ENCODE results near the gene TIE1. TPM values are rescaled to one million over a fixed set of nuclear protein-coding genes. Genes with fewer than 3 reads are reported as not detected.

The TIE1 gene
- total RNA-seq, 1 donor from 2014 or later = 0.36 TPM

DNA sequence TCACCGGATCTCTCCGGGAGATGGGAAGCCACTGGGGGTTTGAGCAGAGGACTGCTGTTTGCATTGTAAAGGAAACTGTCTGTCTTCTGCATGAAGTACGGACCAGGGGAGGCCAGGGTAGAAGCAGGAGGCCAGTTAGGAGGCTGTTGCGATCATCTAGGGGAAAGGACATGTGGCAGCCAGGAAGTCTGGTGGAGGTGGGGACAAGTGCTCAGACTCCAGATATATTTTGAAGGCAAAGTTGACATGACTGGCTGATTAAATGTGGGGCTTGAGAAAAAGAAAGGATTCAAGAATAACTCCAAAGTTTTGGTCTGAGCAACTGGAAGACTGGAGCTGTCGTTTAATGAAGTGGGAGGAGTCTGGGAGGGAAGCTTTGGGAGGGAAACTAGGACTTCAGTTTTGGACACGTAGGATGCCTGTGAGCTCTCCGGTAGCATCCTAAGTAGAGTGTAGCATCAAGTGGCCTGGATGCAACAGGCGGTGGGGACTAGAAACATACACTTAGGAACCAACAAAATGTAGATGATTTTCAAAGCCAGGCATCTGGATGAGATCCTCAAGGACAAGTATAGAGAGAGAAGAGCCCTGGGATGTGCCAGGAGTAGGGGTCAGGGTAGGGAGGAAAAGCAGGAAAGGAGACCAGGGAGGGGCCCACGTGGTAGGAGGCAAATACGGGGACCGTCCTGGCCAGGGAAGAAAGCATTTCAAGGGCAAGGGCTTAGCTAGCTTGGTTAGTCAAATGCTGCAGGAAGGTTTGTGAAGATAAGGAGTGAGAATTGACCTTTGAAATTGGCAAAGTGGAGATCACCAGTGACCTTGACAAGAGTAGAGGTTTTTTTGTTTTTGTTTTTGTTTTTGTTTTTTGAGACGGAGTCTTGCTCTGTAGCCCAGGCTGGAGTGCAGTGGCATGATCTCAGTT is 11.7 kb upstream of the TIE1 start:
- Mint-ChIP-seq H3K27me3 (ENCODE audit: insufficient read depth) (peaks cover 14% of the 10 kb centered on the region), H3K36me3 (ENCODE audit: low read depth) (no peaks in the 10 kb centered on the region), H3K4me3 (no peak overlapping the region), H3K4me1 (ENCODE audit: low read depth) (no peaks in the 10 kb centered on the region), H3K9me3 (no peaks in the 10 kb centered on the region), H3K27ac (no peak overlapping the region)
- intact Hi-C loops (cut with micrococcal nuclease) = no loop called here
- DNase-seq (ENCODE audit: low spot score) = no peak

DNA sequence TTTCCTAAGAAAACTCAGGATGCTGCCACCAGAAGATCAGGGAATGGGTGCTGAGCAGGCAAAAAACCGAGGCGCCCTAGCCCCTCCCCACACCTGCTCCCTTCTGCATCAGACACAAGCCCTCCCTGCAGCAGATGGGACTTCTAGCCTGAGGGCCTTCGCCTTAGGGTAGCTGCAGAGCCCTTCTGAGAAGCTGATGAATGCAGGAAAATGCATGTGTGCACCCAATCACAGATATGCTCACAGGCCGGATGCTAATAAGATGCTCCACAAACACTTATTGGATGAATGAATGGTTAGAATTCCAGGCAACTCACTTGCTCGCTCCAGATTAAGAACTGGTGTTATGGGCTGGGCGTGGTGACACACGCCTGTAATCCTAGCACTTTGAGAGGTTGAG is 8.6 kb upstream of the TIE1 start:
- no peak for DNase-seq (ENCODE audit: low spot score)

DNA sequence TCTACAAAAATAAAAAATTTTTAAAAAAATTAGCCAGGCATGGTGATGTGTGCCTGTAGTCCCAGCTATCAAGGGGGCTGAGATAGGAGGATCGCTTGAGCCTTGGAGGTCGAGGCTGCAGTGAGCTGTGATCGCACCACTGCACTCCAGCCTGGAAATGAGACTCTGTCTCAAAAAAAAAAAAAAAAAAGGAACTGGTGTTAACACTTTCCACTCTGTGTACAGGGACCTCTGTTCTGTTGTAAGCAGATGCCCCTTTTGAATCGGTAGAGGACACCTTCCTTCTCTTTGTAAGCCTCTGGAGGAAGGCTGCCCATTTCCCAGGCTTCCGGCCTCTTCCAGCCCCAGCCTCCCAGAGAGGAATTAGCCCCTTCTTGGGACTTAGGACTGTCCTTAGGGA is 8.1 kb upstream of the TIE1 start:
- no peak overlapping the region for H3K4me3 Mint-ChIP-seq
- intact Hi-C loops (cut with micrococcal nuclease) = no loop called here
- no peaks in the 10 kb centered on the region for H3K36me3 Mint-ChIP-seq (ENCODE audit: low read depth)
- H3K27me3 Mint-ChIP-seq (ENCODE audit: insufficient read depth) = peaks cover 6% of the 10 kb centered on the region
- no peaks in the 10 kb centered on the region for H3K9me3 Mint-ChIP-seq
- H3K4me1 Mint-ChIP-seq (ENCODE audit: low read depth) = peaks cover 22% of the 10 kb centered on the region
- DNase-seq (ENCODE audit: low spot score) = no peak
- H3K27ac Mint-ChIP-seq = no peak overlapping the region

More for the DNA sequence above, 8.6 kb upstream of the TIE1 start:
- no peaks in the 10 kb centered on the region for H3K36me3 Mint-ChIP-seq (ENCODE audit: low read depth)
- no peak overlapping the region for H3K27ac Mint-ChIP-seq
- intact Hi-C loops (cut with micrococcal nuclease) = no loop called here
- H3K27me3 Mint-ChIP-seq (ENCODE audit: insufficient read depth) = peaks cover 11% of the 10 kb centered on the region
- H3K4me3 Mint-ChIP-seq = no peak overlapping the region
- no peaks in the 10 kb centered on the region for H3K9me3 Mint-ChIP-seq
- H3K4me1 Mint-ChIP-seq (ENCODE audit: low read depth) = peaks cover 22% of the 10 kb centered on the region

- Mint-ChIP-seq H3K4me3 (no peak overlapping the region), H3K36me3 (ENCODE audit: low read depth) (no peaks in the 10 kb centered on the region), H3K9me3 (no peaks in the 10 kb centered on the region), H3K4me1 (ENCODE audit: low read depth) (peaks cover 22% of the 10 kb centered on the region), H3K27me3 (ENCODE audit: insufficient read depth) (peaks cover 3% of the 10 kb centered on the region), H3K27ac (no peak overlapping the region)
- DNase-seq (ENCODE audit: low spot score) = no peak
- intact Hi-C loops (cut with micrococcal nuclease) = no loop called here
These were observed 7.6 kb upstream of the TIE1 start for GRCh38 chr1:43293176-43293575.

GRCh38 chr1:43293896-43294760 is 6.7 kb upstream of the TIE1 start:
- intact Hi-C loops (cut with micrococcal nuclease) = loop anchor here (2.0 kb wide), 3 partner anchors 19 to 55 kb away; no protein-coding TSS in a partner anchor
- no peak for DNase-seq (ENCODE audit: low spot score)
- peak overlapping the region; percentile 73 for H3K27ac Mint-ChIP-seq
- H3K9me3 Mint-ChIP-seq = no peaks in the 10 kb centered on the region
- no peak overlapping the region for H3K4me3 Mint-ChIP-seq
- no peaks in the 10 kb centered on the region for H3K27me3 Mint-ChIP-seq (ENCODE audit: insufficient read depth)
- H3K36me3 Mint-ChIP-seq (ENCODE audit: low read depth) = no peaks in the 10 kb centered on the region
- peaks cover 22% of the 10 kb centered on the region for H3K4me1 Mint-ChIP-seq (ENCODE audit: low read depth)

DNA sequence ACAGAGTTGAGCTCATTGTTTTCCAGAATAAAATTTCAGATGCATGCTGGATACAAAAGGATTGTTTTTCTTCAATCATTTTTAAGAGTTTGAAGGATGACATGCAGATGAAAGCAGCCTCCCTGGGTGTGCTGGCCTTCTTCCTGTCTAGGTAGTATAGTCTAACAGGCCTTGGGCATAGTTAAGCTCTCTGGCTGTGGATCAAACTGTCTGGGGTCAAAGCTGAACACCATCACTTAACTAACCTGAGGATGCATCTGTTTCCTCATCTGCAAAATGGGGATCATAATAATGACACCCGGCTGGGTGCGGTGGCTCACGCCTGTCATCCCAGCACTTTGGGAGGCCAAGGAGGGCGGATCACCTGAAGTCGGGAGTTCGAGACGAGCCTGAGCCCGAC is 6.0 kb upstream of the TIE1 start:
- H3K4me3 Mint-ChIP-seq = no peak overlapping the region
- H3K27ac Mint-ChIP-seq = peak overlapping the region; percentile 73
- no peaks in the 10 kb centered on the region for H3K27me3 Mint-ChIP-seq (ENCODE audit: insufficient read depth)
- H3K4me1 Mint-ChIP-seq (ENCODE audit: low read depth) = peaks cover 22% of the 10 kb centered on the region
- no peaks in the 10 kb centered on the region for H3K36me3 Mint-ChIP-seq (ENCODE audit: low read depth)
- no peaks in the 10 kb centered on the region for H3K9me3 Mint-ChIP-seq
- DNase-seq (ENCODE audit: low spot score) = no peak
- intact Hi-C loops (cut with micrococcal nuclease) = loop anchor here (1.0 to 2.0 kb wide), 4 partner anchors 20 to 74 kb away; partner anchors contain the start of gene ELOVL1

- Mint-ChIP-seq H3K36me3 (ENCODE audit: low read depth) (no peaks in the 10 kb centered on the region), H3K27ac (peak overlapping the region; percentile 98), H3K27me3 (ENCODE audit: insufficient read depth) (no peaks in the 10 kb centered on the region), H3K9me3 (no peaks in the 10 kb centered on the region), H3K4me3 (no peak overlapping the region), H3K4me1 (ENCODE audit: low read depth) (peaks cover 22% of the 10 kb centered on the region)
- DNase-seq (ENCODE audit: low spot score) = no peak
- intact Hi-C loops (cut with micrococcal nuclease) = no loop called here
These were observed 4.6 kb upstream of the TIE1 start for GRCh38 chr1:43296207-43296606.

GRCh38 chr1:43298055-43298454 is 2.7 kb upstream of the TIE1 start:
- DNase-seq (ENCODE audit: low spot score) = no peak
- Mint-ChIP-seq H3K27ac (no peak overlapping the region), H3K27me3 (ENCODE audit: insufficient read depth) (no peaks in the 10 kb centered on the region), H3K4me3 (no peak overlapping the region), H3K4me1 (ENCODE audit: low read depth) (peaks cover 22% of the 10 kb centered on the region), H3K9me3 (no peaks in the 10 kb centered on the region), H3K36me3 (ENCODE audit: low read depth) (no peaks in the 10 kb centered on the region)
- intact Hi-C loops (cut with micrococcal nuclease) = no loop called here

GRCh38 chr1:43299101-43299500 is 1.7 kb upstream of the TIE1 start:
- no peak overlapping the region for H3K4me3 Mint-ChIP-seq

DNA sequence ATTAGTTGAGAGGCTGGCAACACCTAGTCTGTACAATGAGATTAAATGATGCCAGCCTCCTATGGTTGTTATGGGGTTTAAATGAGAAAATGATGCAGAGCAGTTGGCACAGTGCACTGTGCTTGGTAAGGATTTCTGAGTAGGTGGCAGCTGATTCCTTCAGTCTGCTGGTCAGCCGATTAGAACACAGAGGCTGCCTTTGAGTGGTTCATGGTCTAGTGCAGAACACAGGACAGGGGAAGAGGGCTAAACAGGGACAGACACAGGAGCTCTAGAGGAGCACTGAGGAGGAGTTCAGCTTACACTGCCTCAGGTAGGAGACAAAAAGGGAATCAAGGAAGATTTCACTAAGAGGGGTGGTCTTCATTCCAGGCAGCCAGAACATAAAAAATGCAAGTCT is 1.4 kb downstream of the TIE1 start:
- no peak for DNase-seq (ENCODE audit: low spot score)
- no peaks in the 10 kb centered on the region for H3K9me3 Mint-ChIP-seq
- no peak overlapping the region for H3K27ac Mint-ChIP-seq
- intact Hi-C loops (cut with micrococcal nuclease) = no loop called here
- H3K4me1 Mint-ChIP-seq (ENCODE audit: low read depth) = peaks cover under 1% of the 10 kb centered on the region
- H3K36me3 Mint-ChIP-seq (ENCODE audit: low read depth) = no peaks in the 10 kb centered on the region
- H3K4me3 Mint-ChIP-seq = no peak overlapping the region
- no peaks in the 10 kb centered on the region for H3K27me3 Mint-ChIP-seq (ENCODE audit: insufficient read depth)

More at GRCh38 chr1:43299101-43299500, 1.7 kb upstream of the TIE1 start:
- Mint-ChIP-seq H3K27me3 (ENCODE audit: insufficient read depth) (no peaks in the 10 kb centered on the region), H3K27ac (no peak overlapping the region), H3K36me3 (ENCODE audit: low read depth) (no peaks in the 10 kb centered on the region), H3K4me1 (ENCODE audit: low read depth) (peaks cover 22% of the 10 kb centered on the region), H3K9me3 (no peaks in the 10 kb centered on the region)
- intact Hi-C loops (cut with micrococcal nuclease) = no loop called here
- DNase-seq (ENCODE audit: low spot score) = no peak

DNA sequence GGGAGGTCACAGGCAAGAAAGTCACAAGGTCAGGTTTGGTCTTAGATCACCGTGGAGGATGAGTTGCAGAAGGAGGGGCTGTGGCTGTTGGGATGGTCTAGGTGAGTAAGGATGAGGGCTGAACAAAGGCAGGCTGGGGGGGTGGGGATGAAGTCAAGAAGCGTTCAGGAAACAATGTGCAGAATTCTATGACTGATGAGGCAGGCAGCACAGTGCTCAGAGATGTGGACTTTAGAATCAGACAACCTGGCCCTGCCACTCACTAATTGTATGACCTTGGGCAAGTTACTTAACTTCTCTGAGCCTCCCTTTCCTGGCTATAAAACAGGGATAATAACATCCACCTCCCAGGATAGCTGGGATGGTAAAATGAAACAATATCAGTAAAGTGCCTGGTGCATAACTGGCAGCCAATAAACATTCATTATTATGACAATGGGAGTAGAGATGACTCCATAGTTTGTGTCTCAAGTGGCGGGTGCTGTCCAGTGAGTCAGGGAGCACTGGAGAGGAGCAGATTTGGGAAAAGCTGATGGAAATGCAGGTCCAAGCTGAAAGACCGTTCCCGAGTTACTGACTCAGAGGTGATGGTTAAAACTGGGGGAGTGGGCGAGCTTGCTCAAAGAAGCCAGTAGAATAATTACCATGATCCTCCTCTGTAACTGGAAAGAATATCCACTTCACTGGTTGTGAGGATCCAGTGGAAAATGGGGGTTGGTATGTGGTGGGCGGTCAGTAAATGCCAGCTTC is 2.1 kb downstream of the TIE1 start:
- no peak for DNase-seq (ENCODE audit: low spot score)
- H3K4me1 Mint-ChIP-seq (ENCODE audit: low read depth) = no peaks in the 10 kb centered on the region
- H3K27ac Mint-ChIP-seq = no peak overlapping the region
- H3K9me3 Mint-ChIP-seq = no peaks in the 10 kb centered on the region
- no peak overlapping the region for H3K4me3 Mint-ChIP-seq
- H3K36me3 Mint-ChIP-seq (ENCODE audit: low read depth) = no peaks in the 10 kb centered on the region
- intact Hi-C loops (cut with micrococcal nuclease) = no loop called here
- H3K27me3 Mint-ChIP-seq (ENCODE audit: insufficient read depth) = peaks cover 4% of the 10 kb centered on the region

DNA sequence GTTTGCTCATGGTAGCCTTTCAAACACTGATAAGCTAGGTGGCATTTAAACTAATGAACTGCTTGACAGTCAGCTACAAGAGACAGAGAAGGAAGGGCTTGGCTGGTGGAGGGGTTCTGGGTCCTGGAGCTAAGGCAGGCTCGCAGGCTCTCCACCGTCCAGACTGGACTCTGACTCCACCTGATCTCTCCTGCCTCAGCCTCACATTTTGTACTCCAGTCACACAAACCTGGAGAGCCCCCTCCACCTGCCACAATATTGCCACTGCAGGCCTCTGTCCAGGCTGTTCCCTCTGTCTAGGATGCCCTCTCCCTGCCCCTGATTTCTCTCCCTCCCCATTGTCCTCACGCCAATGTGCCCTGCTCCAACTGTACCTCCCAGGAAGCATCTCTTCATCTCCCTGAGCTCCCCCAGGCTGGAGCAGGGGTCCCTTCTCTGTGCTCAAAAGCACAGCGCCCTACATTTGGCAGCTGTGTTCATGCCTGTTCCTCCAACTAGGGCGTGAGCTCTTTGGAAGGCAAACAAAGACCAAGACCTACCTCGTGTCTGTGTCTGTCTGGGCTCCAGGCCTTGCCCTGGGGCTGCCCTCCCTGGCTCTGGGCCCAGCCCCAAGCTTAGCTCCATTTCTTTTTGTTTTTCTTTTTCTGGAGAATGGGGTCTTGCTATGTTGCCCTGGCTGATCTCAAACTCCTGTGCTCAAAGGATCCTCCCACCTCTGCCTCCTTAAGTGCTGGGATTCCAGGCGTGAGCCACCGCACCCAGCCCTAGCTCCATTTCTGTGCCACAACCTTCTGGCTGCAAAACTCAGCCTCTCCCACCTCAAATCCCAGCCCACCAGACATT is 2.9 kb downstream of the TIE1 start:
- intact Hi-C loops (cut with micrococcal nuclease) = no loop called here
- no peaks in the 10 kb centered on the region for H3K4me1 Mint-ChIP-seq (ENCODE audit: low read depth)
- no peaks in the 10 kb centered on the region for H3K9me3 Mint-ChIP-seq
- DNase-seq (ENCODE audit: low spot score) = no peak
- no peak overlapping the region for H3K4me3 Mint-ChIP-seq
- peaks cover 4% of the 10 kb centered on the region for H3K27me3 Mint-ChIP-seq (ENCODE audit: insufficient read depth)
- H3K27ac Mint-ChIP-seq = no peak overlapping the region
- no peaks in the 10 kb centered on the region for H3K36me3 Mint-ChIP-seq (ENCODE audit: low read depth)
